GM19372 (cell line): ENCODE data around the gene SNX14.
"Not testable (repeated sequence)": the region's sequence is repeated elsewhere in the genome, so short reads cannot be mapped to it uniquely, and the experiment has no call there.

Experiments
- ATAC-seq: cut with Tn5 transposase; IDR thresholded peaks from one replicate; pipeline ENCODE4 v1.9.1; 2021; ENCODE audit warnings: mild to moderate bottlenecking, low read depth, moderate library complexity; ENCODE audit not compliant: unreplicated experiment

SNX14 gene

DNA sequence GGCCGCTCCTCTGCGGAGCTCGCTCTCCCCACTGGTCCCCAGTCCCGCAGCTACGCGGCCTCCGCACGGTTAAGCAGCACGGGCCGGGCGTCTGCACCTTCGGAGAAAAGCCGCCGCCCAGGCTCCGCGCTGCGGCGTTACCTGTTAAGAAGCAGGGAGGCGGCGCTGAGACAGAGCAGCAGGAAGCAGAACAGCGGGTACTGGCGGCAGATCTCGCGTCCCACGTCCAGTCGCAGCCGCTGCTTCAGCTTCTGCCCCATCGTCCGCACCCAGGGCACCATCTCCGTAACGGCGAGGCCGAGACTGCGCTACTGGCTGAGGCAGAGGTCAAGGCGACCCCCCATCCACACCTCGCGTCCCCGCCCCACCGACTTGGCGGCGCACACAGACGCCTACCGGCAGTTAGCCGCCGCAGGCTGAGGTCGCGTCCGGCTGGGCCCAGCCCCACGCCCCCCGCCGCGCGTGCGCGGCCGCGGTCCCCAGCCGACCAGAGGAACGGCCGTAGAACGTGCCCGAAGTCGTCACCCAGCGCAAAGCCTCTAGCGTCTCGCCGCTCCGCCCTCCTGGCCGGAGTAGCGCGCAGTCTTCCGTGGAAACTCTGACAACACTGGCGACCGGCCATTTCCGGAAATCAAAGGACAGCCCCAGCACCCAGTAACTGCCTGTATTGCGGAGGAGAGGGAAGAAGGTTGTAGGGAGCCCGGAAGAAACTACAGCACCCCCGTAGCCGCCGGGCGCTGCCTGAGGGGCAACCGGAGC, at the start of gene SNX14:
Gene SNX14, minus strand, starts transcription at position 421 of the 759 bp plus-strand sequence. Its CDS starts 140 bp downstream, at position 281.
- ATAC-seq: peak; percentile 86

GRCh38 chr6:85642774-85643536, 49.3 kb upstream of the SNX14 start, which contains the start of gene SYNCRIP:
Gene SYNCRIP (minus strand): TSS chr6:85642886. CDS start chr6:85641439, 1,447 bp downstream.
- peak; percentile 62 for ATAC-seq

- no peak for ATAC-seq
These were observed 48.5 kb upstream of the SNX14 start for GRCh38 chr6:85641897-85642773.

DNA sequence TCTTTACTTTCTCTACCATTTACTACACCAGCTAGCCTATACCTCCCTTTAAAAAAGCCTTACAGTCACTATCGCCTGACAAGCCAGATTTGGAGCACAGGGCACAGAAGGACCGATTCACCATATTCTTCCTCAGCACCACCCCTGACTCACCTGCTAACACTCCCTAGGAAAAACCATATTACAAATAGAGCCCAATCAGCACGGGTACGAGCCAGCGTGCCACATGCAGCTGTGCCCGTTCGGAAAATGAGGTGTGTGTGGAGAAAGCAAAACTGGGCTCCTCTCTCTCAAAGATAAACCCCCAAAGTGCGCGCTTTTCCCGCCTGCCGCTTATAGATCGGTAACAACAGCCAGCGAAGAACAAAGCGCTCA, 47.9 kb upstream of the SNX14 start:
- ATAC-seq: no peak

DNA sequence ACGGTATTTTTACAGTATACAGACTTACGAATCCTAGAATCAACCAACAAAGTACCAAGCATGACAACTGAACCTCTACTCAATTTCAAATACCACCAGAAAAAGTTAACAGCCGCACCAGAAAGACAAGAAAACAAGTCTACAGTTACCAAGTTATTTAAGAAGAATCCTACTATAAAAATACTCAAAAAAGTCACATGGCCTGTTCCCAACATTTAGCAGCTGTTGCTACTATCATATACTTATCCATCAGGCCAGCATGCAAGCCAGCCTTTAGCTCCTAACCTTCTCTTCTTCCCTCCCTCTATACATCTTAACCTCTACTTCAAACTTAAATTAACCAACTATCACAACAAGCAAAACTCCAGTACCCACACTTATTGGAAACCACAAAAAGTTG, 47.2 kb upstream of the SNX14 start:
- ATAC-seq: no peak

GRCh38 chr6:85637579-85637978, 43.9 kb upstream of the SNX14 start:
- no peak for ATAC-seq

DNA sequence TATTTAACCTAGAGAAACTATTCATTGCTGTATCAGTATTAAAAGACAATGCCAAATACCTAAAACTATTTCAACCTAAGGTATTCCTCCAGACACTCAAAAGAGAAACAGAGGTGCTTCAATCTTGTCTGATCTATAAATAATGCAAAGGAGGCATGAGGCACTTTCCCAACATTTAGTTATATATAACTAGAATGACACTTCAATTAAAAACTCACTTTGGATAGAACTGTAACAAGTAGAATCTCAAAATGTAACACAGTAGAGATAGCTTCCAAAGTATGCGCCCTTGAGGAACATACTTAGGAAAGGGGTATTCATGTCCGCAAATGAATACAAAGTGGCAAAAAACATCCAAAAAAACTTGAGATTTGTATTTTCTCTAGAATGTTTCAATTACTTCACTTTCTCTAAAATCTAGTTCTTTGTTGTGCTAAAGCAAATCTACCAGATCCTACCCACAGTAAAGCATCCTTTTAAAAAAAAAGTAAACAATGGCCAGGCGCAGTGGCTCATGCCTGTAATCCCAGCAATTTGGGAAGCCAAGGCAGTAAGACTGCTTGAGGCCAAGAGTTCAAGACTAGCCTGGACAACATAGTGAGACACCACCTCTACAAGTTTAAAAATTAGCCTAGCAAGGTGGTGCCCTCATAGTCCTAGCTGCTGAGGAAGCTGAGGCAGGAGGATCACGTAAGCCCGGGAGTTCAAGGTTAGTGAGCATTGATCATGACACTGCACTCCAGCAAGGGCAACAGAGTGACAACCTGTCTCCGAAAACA, 38.7 kb upstream of the SNX14 start:
- ATAC-seq: no peak

DNA sequence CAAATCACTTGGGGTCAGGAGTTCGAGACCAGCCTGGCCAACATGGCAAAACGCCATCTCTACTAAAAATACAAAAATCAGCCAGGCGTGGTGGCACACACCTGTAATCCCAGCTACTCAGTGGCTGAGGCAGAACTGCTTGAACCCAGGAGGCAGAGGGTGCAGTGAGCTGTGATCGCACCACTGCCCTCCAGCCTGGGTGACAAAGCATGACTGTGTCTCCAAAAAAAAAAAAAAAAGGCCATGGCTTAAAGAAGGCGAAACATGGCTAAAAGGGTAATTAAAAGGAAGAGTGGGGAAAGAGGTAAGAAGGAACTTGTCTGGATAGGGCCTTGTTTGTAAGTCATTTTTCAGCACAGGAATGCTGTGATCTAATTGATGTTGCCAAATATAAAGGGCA, 37.5 kb upstream of the SNX14 start:
- ATAC-seq: not testable (repeated sequence)

- ATAC-seq: no peak
These were observed 34.7 kb upstream of the SNX14 start for GRCh38 chr6:85628353-85628752.

DNA sequence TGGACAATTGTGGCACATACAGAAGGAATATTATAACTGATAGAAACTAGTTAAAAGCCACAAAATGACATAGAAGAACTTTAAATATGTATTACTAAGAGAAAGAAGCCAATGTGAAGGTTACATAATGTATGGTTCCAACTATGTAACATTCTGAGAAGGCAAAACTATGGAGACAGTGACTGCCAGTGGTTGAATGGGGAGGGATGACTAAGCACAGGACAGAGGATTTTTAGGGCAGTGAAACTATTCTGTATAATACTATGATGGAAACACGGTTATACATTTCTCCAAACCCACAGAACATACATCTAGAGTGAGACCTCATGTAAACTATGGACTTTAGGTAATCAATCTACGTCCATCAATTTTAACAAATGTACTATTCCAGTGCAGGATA, 26.6 kb upstream of the SNX14 start:
- ATAC-seq: no peak

DNA sequence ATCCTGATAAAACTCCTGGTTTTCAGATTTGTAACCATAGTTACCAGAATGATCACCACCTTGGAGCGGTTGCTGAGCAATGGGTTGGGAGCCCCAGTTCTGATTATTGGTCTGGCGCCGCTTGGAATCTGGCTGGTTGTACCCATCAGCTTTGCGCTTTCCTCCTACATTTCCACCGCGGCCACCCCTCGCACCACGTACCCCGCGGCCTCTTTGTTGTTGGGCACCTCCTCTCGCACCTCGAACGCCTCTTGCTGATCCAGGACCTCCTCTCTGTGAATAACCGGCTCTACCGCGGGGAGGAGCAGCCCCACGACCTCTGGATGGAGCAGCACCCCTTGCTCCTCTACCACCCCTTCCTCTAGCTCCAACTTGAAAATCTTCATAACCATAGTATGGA, 21.1 kb upstream of the SNX14 start:
- ATAC-seq: no peak

GRCh38 chr6:85612690-85613474, 19.2 kb upstream of the SNX14 start:
- ATAC-seq: no peak

- ATAC-seq: no peak
These were observed 16.7 kb upstream of the SNX14 start for GRCh38 chr6:85610182-85610895.

GRCh38 chr6:85602100-85602499, 8.4 kb upstream of the SNX14 start:
- ATAC-seq: no peak

DNA sequence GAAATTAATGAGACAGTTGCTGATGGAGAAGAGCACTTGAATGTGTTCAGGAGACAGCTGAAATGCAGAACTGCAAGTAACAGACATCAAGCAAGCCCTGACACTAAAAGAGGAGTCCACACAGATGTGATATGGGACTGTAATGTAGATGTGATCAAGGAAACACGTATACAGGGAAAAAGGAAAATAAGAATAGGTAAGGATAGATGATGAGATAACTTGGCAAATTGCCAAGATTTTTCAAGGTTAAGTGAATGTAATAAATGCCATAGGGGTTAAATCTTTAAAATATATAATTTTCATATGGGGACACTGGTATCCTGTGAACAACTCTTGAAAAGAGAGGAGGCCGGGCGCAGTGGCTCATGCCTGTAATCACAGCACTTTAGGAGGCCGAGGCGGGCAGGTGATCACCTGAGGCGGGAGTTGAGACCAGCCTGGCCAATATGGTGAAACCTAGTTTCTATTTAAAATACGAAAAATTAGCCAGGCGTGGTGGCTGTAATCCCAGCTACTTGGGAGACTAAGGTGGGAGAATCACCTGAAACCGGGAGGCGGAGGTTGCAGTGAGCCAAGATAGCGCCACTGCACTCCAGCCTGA, 7.2 kb upstream of the SNX14 start:
- no peak for ATAC-seq

DNA sequence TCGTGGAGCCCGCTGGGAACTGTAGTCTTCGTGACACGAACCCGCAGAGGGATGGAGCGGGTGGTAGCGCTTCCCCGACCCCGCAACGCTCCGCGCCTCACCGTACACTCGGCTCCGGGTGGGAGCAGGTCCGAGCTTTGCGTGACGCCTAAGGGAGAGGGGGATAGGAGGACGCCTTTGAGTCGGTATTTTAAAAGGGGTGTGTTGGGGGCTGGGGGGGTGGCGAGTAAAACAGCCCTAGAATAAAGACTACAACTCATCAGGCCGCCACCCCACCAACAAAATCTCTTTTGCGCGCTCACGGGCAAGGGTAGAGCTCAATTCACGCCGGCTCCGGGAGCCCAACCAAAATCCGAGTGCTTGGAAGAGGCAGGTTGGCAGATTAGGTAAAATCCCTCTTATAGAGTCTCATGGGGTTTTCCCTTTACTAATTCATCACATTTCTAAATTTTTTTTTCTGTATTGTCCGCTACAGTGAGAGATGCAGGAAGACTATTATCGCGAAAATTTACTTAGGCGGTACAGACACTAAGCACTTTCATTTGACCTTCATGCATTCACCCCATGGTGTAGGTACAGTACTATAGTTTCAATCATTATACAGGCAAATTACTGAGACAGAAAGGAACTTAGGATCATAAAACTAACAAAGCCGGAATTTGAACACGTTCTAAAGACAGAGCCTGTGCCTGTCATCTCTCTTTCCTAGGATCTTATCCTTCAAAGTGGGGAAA, 706 bp upstream of the SNX14 start:
- ATAC-seq: peak; percentile 2

GRCh38 chr6:85592033-85592432, 1.6 kb downstream of the SNX14 start:
- ATAC-seq: no peak

GRCh38 chr6:85591207-85591606, 2.5 kb downstream of the SNX14 start:
- ATAC-seq: no peak
